ENCODE results near the gene MAST2.
"Not testable (repeated sequence)": the region's sequence is repeated elsewhere in the genome, so short reads cannot be mapped to it uniquely, and the experiment has no call there.

- TF ChIP-seq CTCF (IDR thresholded peaks at IDR 0.05; ENCODE audit: low read depth, low read length); POLR2A (IDR thresholded peaks at IDR 0.05; ENCODE audit: extremely low read depth, insufficient read length); MAX (IDR thresholded peaks at IDR 0.05; ENCODE audit: low read depth, low read length): not testable (repeated sequence)
Observed at GRCh38 chr1:46057215-46057614, 253.8 kb downstream of the MAST2 start.
